Adrenal gland (tissue), 12 donors: ENCODE results near the gene CFHR2. TPM values are rescaled to one million over a fixed set of nuclear protein-coding genes. Genes with fewer than 3 reads are reported as not detected.

Experiments
- DNase-seq, 7 donors: peaks; one replicate each; pipeline ENCODE4 v3.0.0-alpha.2; 2019 to 2020
- H3K27ac ChIP-seq, 5 donors: fragments of 200-600 bp; sonication (generic) in 4 of 5; 1 replicate in 3 of 5; 2 replicates in 2 of 5; pipeline versions ENCODE4 v1.5.1 to v1.8.0; 2016 to 2020; ENCODE audit warnings: mild to moderate bottlenecking in 1 of 5
- H3K27me3 ChIP-seq: fragments of 200-600 bp; 2 replicates; pipeline ENCODE4 v1.8.0; 2021
- H3K36me3 ChIP-seq, 2 donors: fragments of 200-600 bp; replicated peaks in 1 of 2; 1 replicate in 1 of 2; 2 replicates in 1 of 2; pipeline versions ENCODE4 v1.5.1 to v1.8.0; 2018 to 2022
- H3K4me1 ChIP-seq, 2 donors: fragments of 200-600 bp; replicated peaks in 1 of 2; 1 replicate in 1 of 2; 2 replicates in 1 of 2; pipeline versions ENCODE4 v1.5.1 to v1.8.0; 2018 to 2021
- H3K4me3 ChIP-seq, 4 donors: fragments of 200-600 bp; sonication (generic) in 3 of 4; one replicate each; pipeline ENCODE4 v1.5.1; 2016 to 2018
- H3K9me3 ChIP-seq, 3 donors: fragments of 200-600 bp; sonication (generic) in 1 of 3; replicated peaks in 1 of 3; 1 replicate in 2 of 3; 2 replicates in 1 of 3; pipeline versions ENCODE4 v1.5.1 to v1.8.0; 2016 to 2021
- CTCF ChIP-seq, 6 experiments: fragments of 450-650 bp in 4 of 6; fragments of 200-600 bp in 2 of 6; sonication (generic) in 1 of 6; IDR thresholded peaks; 1 replicate in 5 of 6; 2 replicates in 1 of 6; pipeline versions ENCODE4 v1.5.1 to v1.8.0; 2016 to 2021; ENCODE audit warnings: antibody characterized with exemption in 6 of 6, mild to moderate bottlenecking in 2 of 6, moderate library complexity in 1 of 6
- POLR2A ChIP-seq, 2 donors: fragments of 450-650 bp; IDR thresholded peaks; one replicate each; pipeline ENCODE4 v1.6.1; 2017; ENCODE audit warnings: antibody characterized with exemption in 2 of 2, mild to moderate bottlenecking in 2 of 2, moderate library complexity in 1 of 2
- WGBS, 4 donors: extraction: QIAGEN DNeasy Blood & Tissue Kit in 2 of 4; methylation state at CpG; one replicate each; pipeline versions ENCODE4 v1.1.5 to v1.1.7; 2013 to 2017; 5-methylcytosine and 5-hydroxymethylcytosine counted together
- intact Hi-C, 2 donors: fragments of 100-400 bp; cut with DNase I; formaldehyde crosslinking; loops; one replicate each; pipeline versions ENCODE4 v1.14.1 to v1.15.0; 2022 to 2023
- polyA plus RNA-seq, 3 donors: library from polyadenylated mRNA; stranded (reverse); fragments of 200-250 nt in 2 of 3; fragments of 350-450 nt in 1 of 3; fragmentation: Illumina TruSeq in 1 of 3; extraction: RNeasy Lipid Tissue Mini Kit (QIAGEN cat#74804) in 1 of 3; gene quantifications; one replicate each; pipeline ENCODE4 v1.2.3, GENCODE V29; 2013 to 2014
- total RNA-seq, 9 donors: library from RNA; depleted of rRNA in 4 of 9; stranded (reverse); fragments of >200 nt in 4 of 9; fragments of 120-200 nt in 1 of 9; fragmentation: NEBNext Ultra II Directional in 1 of 9; extraction: Animal tissue kit (Norgen Biotek cat#: 25700) in 1 of 9; gene quantifications; one replicate each; pipeline versions ENCODE4 v1.1.0 to v1.2.4, GENCODE V29; 2013 to 2023
- donor health status: healthy with polysubstance abuse.
- donor health status: Bipolar disorder and iron deficiency.
- donor health status: DM: yes; HTN: yes; CAD: no.
- donor health status: DM: no; HTN: no; CAD: no.
- donor health status: DM: no; HTN: no; CAD: no.
- donor health status: DM: yes; HTN: yes; CAD: no.

CFHR2 gene
- total and polyA plus RNA-seq, 12 donors, result 0.28 to 0.46 (median 0.29) TPM; not detected in 9

GRCh38 chr1:196993916-196994315 is 50.4 kb downstream of the CFHR2 start:
- H3K4me1 ChIP-seq, result no peaks in the 10 kb centered on the region
- 53 to 69% (median 65%) methylated on average over 2 of the region's 2 CpGs for WGBS, 4 donors
- H3K4me3 ChIP-seq, result no peak overlapping the region
- TF ChIP-seq POLR2A (IDR thresholded peaks at IDR 0.05), result no peak
- TF ChIP-seq CTCF (IDR thresholded peaks at IDR 0.05), result no peak
- H3K36me3 ChIP-seq, result no peaks in the 10 kb centered on the region
- no peak for DNase-seq
- H3K9me3 ChIP-seq, result no peaks in the 10 kb centered on the region
- no peak overlapping the region for H3K27ac ChIP-seq
- no peaks in the 10 kb centered on the region for H3K27me3 ChIP-seq
- intact Hi-C loops, result no loop called here

DNA sequence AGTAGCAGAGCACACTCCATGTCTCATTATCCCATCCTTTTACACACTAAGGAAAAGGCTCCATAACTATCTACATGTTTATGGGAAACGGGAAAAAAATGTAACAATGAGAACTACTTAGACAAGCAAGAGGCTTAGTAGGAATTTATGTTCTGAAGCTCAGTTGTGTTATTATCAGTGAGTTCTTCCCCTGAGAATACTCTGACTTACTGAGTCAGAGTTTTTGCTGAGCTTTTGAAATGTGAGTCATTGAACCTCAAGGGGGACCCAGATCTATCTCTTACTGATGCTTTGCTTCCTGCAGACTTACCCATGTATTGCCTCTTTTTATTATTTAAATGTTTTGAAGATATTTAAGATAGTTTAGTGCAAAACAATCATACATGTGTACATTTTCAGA is 53.9 kb downstream of the CFHR2 start:
- Histone ChIP-seq H3K4me1 (no peaks in the 10 kb centered on the region), H3K4me3 (no peak overlapping the region), H3K9me3 (no peaks in the 10 kb centered on the region), H3K27ac (no peak overlapping the region), H3K36me3 (no peaks in the 10 kb centered on the region), H3K27me3 (no peaks in the 10 kb centered on the region)
- intact Hi-C loops, result no loop called here
- TF ChIP-seq CTCF (IDR thresholded peaks at IDR 0.05) (no peak), POLR2A (IDR thresholded peaks at IDR 0.05) (no peak)
- DNase-seq, result no peak
- WGBS, 4 donors, result 45 to 70% (median 67%) methylated on average over 1 of the region's 1 CpG

GRCh38 chr1:197001828-197002227 is 58.3 kb downstream of the CFHR2 start:
- no peak for TF ChIP-seq CTCF (IDR thresholded peaks at IDR 0.05)
- no peak for TF ChIP-seq POLR2A (IDR thresholded peaks at IDR 0.05)
- Histone ChIP-seq H3K27ac (no peak overlapping the region), H3K4me3 (no peak overlapping the region), H3K4me1 (no peaks in the 10 kb centered on the region), H3K36me3 (no peaks in the 10 kb centered on the region), H3K9me3 (no peaks in the 10 kb centered on the region), H3K27me3 (no peaks in the 10 kb centered on the region)
- WGBS, 4 donors, result 58 to 86% (median 73%) methylated on average over 2 of the region's 2 CpGs
- intact Hi-C loops, result no loop called here
- no peak for DNase-seq

DNA sequence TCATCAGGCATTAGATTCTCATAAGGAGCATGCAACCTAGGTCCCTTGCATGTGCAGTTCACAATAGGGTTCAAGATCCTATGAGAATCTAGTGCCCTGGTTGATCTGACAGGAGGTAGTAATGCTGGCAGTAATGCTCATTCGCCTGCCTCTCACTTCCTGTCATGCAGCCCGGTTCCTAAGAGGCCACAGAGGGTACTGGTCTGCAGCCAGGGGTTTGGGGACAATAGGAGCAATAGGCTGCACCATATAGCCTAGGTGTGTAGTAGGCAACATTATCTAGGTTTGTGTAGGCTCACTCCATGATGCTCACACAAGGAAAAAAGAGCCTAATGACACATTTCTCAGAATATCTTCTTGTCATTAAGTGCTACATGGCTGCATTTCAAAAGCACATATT is 59.6 kb downstream of the CFHR2 start:
- no peaks in the 10 kb centered on the region for H3K27me3 ChIP-seq
- H3K27ac ChIP-seq, result no peak overlapping the region
- no peaks in the 10 kb centered on the region for H3K36me3 ChIP-seq
- WGBS, 4 donors, result 60 to 69% (median 67%) methylated on average over 2 of the region's 2 CpGs
- TF ChIP-seq POLR2A (IDR thresholded peaks at IDR 0.05), result no peak
- no peak for TF ChIP-seq CTCF (IDR thresholded peaks at IDR 0.05)
- H3K9me3 ChIP-seq, result no peaks in the 10 kb centered on the region
- DNase-seq, result no peak
- no peak overlapping the region for H3K4me3 ChIP-seq
- no peaks in the 10 kb centered on the region for H3K4me1 ChIP-seq
- intact Hi-C loops, result no loop called here
